Spleen (tissue), 13 donors: ENCODE measurements around the gene SNF8. TPM values are rescaled to one million over a fixed set of nuclear protein-coding genes. Genes with fewer than 3 reads are reported as not detected.

Experiments used
- DNase-seq: peaks from one replicate; pipeline ENCODE4 v3.0.0-alpha.2; 2020
- H3K27ac ChIP-seq, 8 donors: fragments of 200-600 bp; sonication (generic) in 7 of 8; 1 replicate in 4 of 8; 2 replicates in 4 of 8; pipeline versions ENCODE4 v1.5.0 to v1.8.0; 2016 to 2021; ENCODE audit warnings: inconsistent platforms in 4 of 8, mild to moderate bottlenecking in 4 of 8, moderate library complexity in 1 of 8
- H3K27me3 ChIP-seq, 7 donors: fragments of 200-600 bp; sonication (generic) in 6 of 7; replicated peaks in 1 of 7; 1 replicate in 4 of 7; 2 replicates in 3 of 7; pipeline versions ENCODE4 v1.5.0 to v1.8.0; 2016 to 2021; ENCODE audit warnings: inconsistent platforms in 3 of 7, mild to moderate bottlenecking in 1 of 7
- H3K36me3 ChIP-seq, 6 donors: fragments of 200-600 bp; sonication (generic) in 5 of 6; 1 replicate in 4 of 6; 2 replicates in 2 of 6; pipeline versions ENCODE4 v1.5.0 to v1.8.0; 2016 to 2021; ENCODE audit warnings: inconsistent platforms in 2 of 6
- H3K4me1 ChIP-seq, 6 donors: fragments of 200-600 bp; sonication (generic) in 5 of 6; 1 replicate in 3 of 6; 2 replicates in 3 of 6; pipeline versions ENCODE4 v1.5.0 to v1.8.0; 2016 to 2021; ENCODE audit warnings: inconsistent platforms in 3 of 6
- H3K4me3 ChIP-seq, 8 donors: fragments of 200-600 bp; sonication (generic) in 7 of 8; 1 replicate in 4 of 8; 2 replicates in 4 of 8; pipeline versions ENCODE4 v1.5.0 to v1.8.0; 2016 to 2021; ENCODE audit warnings: inconsistent platforms in 4 of 8, mild to moderate bottlenecking in 4 of 8, moderate library complexity in 2 of 8
- H3K9me3 ChIP-seq, 8 donors: fragments of 200-600 bp; sonication (generic) in 7 of 8; 1 replicate in 4 of 8; 2 replicates in 4 of 8; pipeline versions ENCODE4 v1.5.0 to v1.8.0; 2016 to 2021; ENCODE audit warnings: inconsistent platforms in 4 of 8
- POLR2A ChIP-seq, 3 donors: fragments of 450-650 bp; IDR thresholded peaks; one replicate each; pipeline ENCODE4 v1.5.1; 2017; ENCODE audit warnings: antibody characterized with exemption in 3 of 3, mild to moderate bottlenecking in 1 of 3
- POLR2AphosphoS5 ChIP-seq, 3 donors: sonication (generic); formaldehyde crosslinking; IDR thresholded peaks; one replicate each; pipeline ENCODE4 v1.5.1; 2017; ENCODE audit warnings: antibody characterized with exemption in 3 of 3
- WGBS, 5 donors: extraction: QIAGEN DNeasy Blood & Tissue Kit in 3 of 5; methylation state at CpG; one replicate each; pipeline versions ENCODE4 v1.1.5 to v1.1.7; 2013 to 2018; 5-methylcytosine and 5-hydroxymethylcytosine counted together
- intact Hi-C: fragments of 100-400 bp; cut with DNase I; formaldehyde crosslinking; loops from one replicate; pipeline ENCODE4 v1.15.0; 2023; ENCODE audit warnings: low total_unique reads
- long read RNA-seq, 2 donors: transcript quantifications; one replicate each; lab custom pipeline, GENCODE V29; 2026
- polyA plus RNA-seq, 3 donors: library from polyadenylated mRNA; stranded (reverse); fragments of 200-250 nt; gene quantifications; one replicate each; pipeline ENCODE4 v1.2.1, GENCODE V29; 2013
- total RNA-seq, 7 donors: library from RNA; depleted of rRNA in 3 of 7; stranded (reverse); fragments of >200 nt in 3 of 7; fragmentation: NEBNext Ultra II Directional in 4 of 7; extraction: Animal tissue kit (Norgen Biotek cat#: 25700) in 4 of 7; gene quantifications; one replicate each; pipeline versions ENCODE4 v1.1.0 to v1.2.1, GENCODE V29; 2016 to 2021
- TF ChIP-seq, protein P1 (sequence below), 11 experiments: fragments of 200-600 bp in 7 of 11; fragments of 450-650 bp in 4 of 11; sonication (generic) in 4 of 11; IDR thresholded peaks in 8 of 11; conservative IDR thresholded peaks in 3 of 11; 1 replicate in 7 of 11; 2 replicates in 4 of 11; pipeline versions ENCODE4 v1.4.0 to v1.8.0; 2016 to 2021; ENCODE audit warnings: antibody characterized with exemption in 11 of 11, inconsistent platforms in 4 of 11, mild to moderate bottlenecking in 1 of 11
- donor health status: healthy with polysubstance abuse.
- donor health status: DM: no; HTN: no; CAD: no; lungs with moderate emphysema.
- donor health status: DM: no; HTN: no; CAD: no.
- donor health status: Bipolar disorder and iron deficiency.
- donor health status: healthy.
- donor health status: DM: no; HTN: no; CAD: no.
- donor health status: DM: yes; HTN: yes; CAD: no.

The SNF8 gene, protein sequence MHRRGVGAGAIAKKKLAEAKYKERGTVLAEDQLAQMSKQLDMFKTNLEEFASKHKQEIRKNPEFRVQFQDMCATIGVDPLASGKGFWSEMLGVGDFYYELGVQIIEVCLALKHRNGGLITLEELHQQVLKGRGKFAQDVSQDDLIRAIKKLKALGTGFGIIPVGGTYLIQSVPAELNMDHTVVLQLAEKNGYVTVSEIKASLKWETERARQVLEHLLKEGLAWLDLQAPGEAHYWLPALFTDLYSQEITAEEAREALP
- total RNA-seq (10 to 100 TPM; 55.9 to 83.5 (median 67.7) TPM), polyA plus RNA-seq (100 to 1,000 TPM in 2 of 3 donors, 10 to 100 TPM in 1; 99.6 to 129 (median 104) TPM)
- long read RNA-seq, donor 1, transcript SNF8-202 (8 exons, 2,319 nt): major isoform, 31 of 45 reads
- long read RNA-seq, donor 1, partial matches to known transcripts: 8 of 45 reads
- long read RNA-seq, donor 1, other reads (novel, unspliced or antisense): 0 of 45 reads
- long read RNA-seq, donor 2, transcript SNF8-202 (8 exons, 2,319 nt): major isoform, 27 of 54 reads
- long read RNA-seq, donor 2, partial matches to known transcripts: 18 of 54 reads
- long read RNA-seq, donor 2, other reads (novel, unspliced or antisense): 0 of 54 reads

DNA sequence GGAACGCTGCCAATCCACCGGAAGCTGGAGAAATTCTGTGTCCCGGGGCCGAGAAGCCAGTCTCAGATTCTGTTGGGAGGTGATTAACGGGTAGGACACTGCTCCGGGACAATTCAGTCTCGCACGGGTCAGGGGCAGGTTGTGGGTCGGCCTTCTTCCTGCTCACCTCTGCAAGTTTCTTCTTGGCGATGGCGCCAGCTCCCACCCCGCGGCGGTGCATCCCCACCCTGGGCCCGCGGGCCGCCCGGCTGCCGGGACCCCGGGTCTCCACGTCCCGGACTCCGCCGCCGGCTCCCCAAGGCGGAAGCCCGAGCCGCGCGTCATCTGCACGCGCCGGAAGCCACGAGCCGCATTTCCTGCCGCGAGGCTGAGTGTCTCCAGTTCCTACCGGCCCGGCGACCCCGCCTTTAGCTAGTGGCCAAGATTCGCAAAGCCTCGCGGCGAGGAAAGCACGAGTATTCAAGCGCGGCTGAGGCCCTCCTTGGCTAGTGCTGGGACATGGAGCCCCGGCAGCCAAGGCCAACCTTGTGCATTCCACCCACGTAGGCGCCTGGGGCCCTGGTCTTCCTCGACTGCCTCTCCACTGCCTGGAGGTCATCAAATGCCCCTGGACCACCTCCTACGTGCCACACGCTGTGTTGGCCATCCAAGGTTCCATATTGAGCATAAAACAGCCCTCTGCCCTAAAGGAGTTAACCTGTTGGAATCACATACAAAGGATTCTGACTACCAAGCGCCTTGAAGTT is at the start of gene SNF8:
Gene SNF8 (minus strand): TSS at position 328 of the 746 bp plus-strand sequence. CDS start 108 bp downstream, at position 220.
- TF ChIP-seq POLR2A (IDR thresholded peaks at IDR 0.05) (peak in 2 of 3 donors; percentile 32 to 75), POLR2AphosphoS5 (IDR thresholded peaks at IDR 0.05) (peak; percentile 97)
- TF ChIP-seq, protein P1, sequence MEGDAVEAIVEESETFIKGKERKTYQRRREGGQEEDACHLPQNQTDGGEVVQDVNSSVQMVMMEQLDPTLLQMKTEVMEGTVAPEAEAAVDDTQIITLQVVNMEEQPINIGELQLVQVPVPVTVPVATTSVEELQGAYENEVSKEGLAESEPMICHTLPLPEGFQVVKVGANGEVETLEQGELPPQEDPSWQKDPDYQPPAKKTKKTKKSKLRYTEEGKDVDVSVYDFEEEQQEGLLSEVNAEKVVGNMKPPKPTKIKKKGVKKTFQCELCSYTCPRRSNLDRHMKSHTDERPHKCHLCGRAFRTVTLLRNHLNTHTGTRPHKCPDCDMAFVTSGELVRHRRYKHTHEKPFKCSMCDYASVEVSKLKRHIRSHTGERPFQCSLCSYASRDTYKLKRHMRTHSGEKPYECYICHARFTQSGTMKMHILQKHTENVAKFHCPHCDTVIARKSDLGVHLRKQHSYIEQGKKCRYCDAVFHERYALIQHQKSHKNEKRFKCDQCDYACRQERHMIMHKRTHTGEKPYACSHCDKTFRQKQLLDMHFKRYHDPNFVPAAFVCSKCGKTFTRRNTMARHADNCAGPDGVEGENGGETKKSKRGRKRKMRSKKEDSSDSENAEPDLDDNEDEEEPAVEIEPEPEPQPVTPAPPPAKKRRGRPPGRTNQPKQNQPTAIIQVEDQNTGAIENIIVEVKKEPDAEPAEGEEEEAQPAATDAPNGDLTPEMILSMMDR (IDR thresholded peaks at IDR 0.05 in 8 of 11, conservative IDR thresholded peaks at IDR 0.05 in 3 of 11): no peak
- Histone ChIP-seq H3K36me3 (peaks cover 0 to 31% (median 14%) of the 10 kb centered on the region in 6 donors), H3K27ac (peak within 1 kb of the TSS; percentile 87 to 96 (median 92)), H3K4me1 (peaks cover 12 to 38% (median 29%) of the 10 kb centered on the region in 6 donors), H3K9me3 (no peaks in the 10 kb centered on the region), H3K4me3 (peak within 1 kb of the TSS; percentile 74 to 86 (median 80)), H3K27me3 (peaks cover 0 to 5% (median 0%) of the 10 kb centered on the region in 7 donors)
- WGBS, 5 donors: 3 to 6% (median 3%) methylated on average over 24 to 55 of the region's 55 CpGs
- intact Hi-C loops: no loop called here
- DNase-seq: peak; percentile 98

DNA sequence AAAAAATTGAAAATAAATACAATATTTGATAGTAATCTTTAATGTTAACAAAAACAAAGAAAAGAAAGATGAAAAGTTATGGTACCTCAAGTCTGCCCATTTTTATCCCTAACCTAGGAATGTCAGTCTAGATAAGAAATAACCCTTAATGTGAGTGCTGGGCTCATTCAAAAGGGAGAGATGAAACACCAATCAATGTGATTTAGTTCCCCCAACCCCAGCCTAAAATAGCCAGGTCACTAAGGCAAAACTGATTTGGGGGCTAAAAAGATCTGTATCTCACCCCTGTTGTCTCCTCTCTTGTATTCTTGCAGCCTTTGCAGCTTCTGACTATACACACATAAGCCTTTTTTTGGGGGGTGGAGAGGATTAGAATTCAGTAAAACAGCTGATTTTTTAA is 49.3 kb upstream of the SNF8 start:
- TF ChIP-seq POLR2A (IDR thresholded peaks at IDR 0.05) (no peak), POLR2AphosphoS5 (IDR thresholded peaks at IDR 0.05) (no peak)
- TF ChIP-seq, protein P1 (IDR thresholded peaks at IDR 0.05 in 8 of 11, conservative IDR thresholded peaks at IDR 0.05 in 3 of 11): no peak
- Histone ChIP-seq H3K4me3 (no peak overlapping the region), H3K4me1 (peaks cover 0 to 39% (median 34%) of the 10 kb centered on the region in 6 donors), H3K27ac (no peak overlapping the region), H3K27me3 (peaks cover 27 to 99% (median 97%) of the 10 kb centered on the region in 7 donors), H3K36me3 (no peaks in the 10 kb centered on the region), H3K9me3 (no peaks in the 10 kb centered on the region)
- no peak for DNase-seq
- intact Hi-C loops: no loop called here

DNA sequence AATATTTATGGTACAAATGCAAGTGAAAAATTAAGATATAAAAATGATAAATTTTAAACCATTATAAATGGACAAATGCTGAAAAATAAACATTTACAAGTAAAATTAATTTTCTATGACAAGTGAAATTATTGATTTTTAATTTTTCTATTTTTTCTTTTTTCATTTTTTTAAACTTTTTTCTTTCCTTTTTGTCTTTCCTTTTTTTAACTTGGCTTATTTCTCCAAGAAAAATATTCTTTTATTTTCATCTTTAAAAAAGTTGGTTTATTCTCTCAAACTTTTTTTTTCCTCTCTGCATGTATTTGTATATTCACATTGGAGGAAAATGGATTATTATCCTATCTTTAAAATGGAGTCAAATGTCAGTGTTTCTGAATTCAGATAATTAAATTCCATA is 48.7 kb upstream of the SNF8 start:
- intact Hi-C loops: no loop called here
- H3K36me3 ChIP-seq: no peaks in the 10 kb centered on the region
- no peak for DNase-seq
- H3K27me3 ChIP-seq: peaks cover 23 to 99% (median 96%) of the 10 kb centered on the region in 7 donors
- H3K27ac ChIP-seq: no peak overlapping the region
- H3K9me3 ChIP-seq: no peaks in the 10 kb centered on the region
- no peak overlapping the region for H3K4me3 ChIP-seq
- H3K4me1 ChIP-seq: peaks cover 0 to 33% (median 30%) of the 10 kb centered on the region in 6 donors
- TF ChIP-seq POLR2AphosphoS5 (IDR thresholded peaks at IDR 0.05) (no peak), POLR2A (IDR thresholded peaks at IDR 0.05) (no peak)
- TF ChIP-seq, protein P1 (IDR thresholded peaks at IDR 0.05 in 8 of 11, conservative IDR thresholded peaks at IDR 0.05 in 3 of 11): no peak
